ENCODE results near the gene DOK3. TPM values are rescaled to one million over a fixed set of nuclear protein-coding genes. Genes with fewer than 3 reads are reported as not detected.
A peak's percentile ranks its signal among the peaks of the same experiment; 100 is the strongest.

DOK3 gene
- total RNA-seq, 1 donor from 2014 or later = 7.2 TPM

- peak within 1 kb of the TSS; percentile 97 for H3K4me3 Mint-ChIP-seq (ENCODE audit: unreplicated experiment)
- no peak for TF ChIP-seq CTCF (IDR thresholded peaks at IDR 0.05)
- peaks cover 33% of the 10 kb centered on the region for H3K4me1 Mint-ChIP-seq (ENCODE audit: unreplicated experiment)
- peaks cover 27% of the 10 kb centered on the region for H3K36me3 Mint-ChIP-seq (ENCODE audit: unreplicated experiment)
- no peaks in the 10 kb centered on the region for H3K9me3 Mint-ChIP-seq (ENCODE audit: unreplicated experiment)
- DNase-seq (ENCODE audit: extremely low spot score, unreplicated experiment) = peak; percentile 98
- peak within 1 kb of the TSS; percentile 90 for H3K27ac Mint-ChIP-seq (ENCODE audit: unreplicated experiment)
- no peaks in the 10 kb centered on the region for H3K27me3 Mint-ChIP-seq (ENCODE audit: unreplicated experiment)
Measured at GRCh38 chr5:177516601-177517568, 7.3 kb upstream of the DOK3 start, which contains the start of gene DDX41. DDX41 (minus strand) TSS chr5:177516961; CDS start chr5:177516945, 16 bp downstream.

- no peak for DNase-seq (ENCODE audit: extremely low spot score, unreplicated experiment)
- no peak for TF ChIP-seq CTCF (IDR thresholded peaks at IDR 0.05)
- Mint-ChIP-seq H3K4me1 (ENCODE audit: unreplicated experiment) (peaks cover 32% of the 10 kb centered on the region), H3K9me3 (ENCODE audit: unreplicated experiment) (no peaks in the 10 kb centered on the region), H3K4me3 (ENCODE audit: unreplicated experiment) (peak overlapping the region; percentile 97), H3K27me3 (ENCODE audit: unreplicated experiment) (no peaks in the 10 kb centered on the region), H3K27ac (ENCODE audit: unreplicated experiment) (no peak overlapping the region), H3K36me3 (ENCODE audit: unreplicated experiment) (peaks cover 25% of the 10 kb centered on the region)
Measured at GRCh38 chr5:177515580-177515979, 6.0 kb upstream of the DOK3 start.

- DNase-seq (ENCODE audit: extremely low spot score, unreplicated experiment) = no peak
- TF ChIP-seq CTCF (IDR thresholded peaks at IDR 0.05) = no peak
- H3K4me1 Mint-ChIP-seq (ENCODE audit: unreplicated experiment) = peaks cover 25% of the 10 kb centered on the region
- no peak overlapping the region for H3K4me3 Mint-ChIP-seq (ENCODE audit: unreplicated experiment)
- no peak overlapping the region for H3K27ac Mint-ChIP-seq (ENCODE audit: unreplicated experiment)
- H3K36me3 Mint-ChIP-seq (ENCODE audit: unreplicated experiment) = peaks cover 20% of the 10 kb centered on the region
- H3K9me3 Mint-ChIP-seq (ENCODE audit: unreplicated experiment) = no peaks in the 10 kb centered on the region
- H3K27me3 Mint-ChIP-seq (ENCODE audit: unreplicated experiment) = no peaks in the 10 kb centered on the region
Measured at GRCh38 chr5:177514541-177514940, 4.9 kb upstream of the DOK3 start.

GRCh38 chr5:177513500-177513899 is 3.9 kb upstream of the DOK3 start:
- Mint-ChIP-seq H3K27me3 (ENCODE audit: unreplicated experiment) (no peaks in the 10 kb centered on the region), H3K4me3 (ENCODE audit: unreplicated experiment) (no peak overlapping the region), H3K36me3 (ENCODE audit: unreplicated experiment) (peaks cover 20% of the 10 kb centered on the region), H3K4me1 (ENCODE audit: unreplicated experiment) (peaks cover 21% of the 10 kb centered on the region), H3K9me3 (ENCODE audit: unreplicated experiment) (no peaks in the 10 kb centered on the region), H3K27ac (ENCODE audit: unreplicated experiment) (no peak overlapping the region)
- DNase-seq (ENCODE audit: extremely low spot score, unreplicated experiment) = no peak
- no peak for TF ChIP-seq CTCF (IDR thresholded peaks at IDR 0.05)

GRCh38 chr5:177512736-177513380 is 3.2 kb upstream of the DOK3 start:
- no peak for DNase-seq (ENCODE audit: extremely low spot score, unreplicated experiment)
- Mint-ChIP-seq H3K4me1 (ENCODE audit: unreplicated experiment) (peaks cover 22% of the 10 kb centered on the region), H3K27ac (ENCODE audit: unreplicated experiment) (no peak overlapping the region), H3K9me3 (ENCODE audit: unreplicated experiment) (no peaks in the 10 kb centered on the region), H3K4me3 (ENCODE audit: unreplicated experiment) (no peak overlapping the region), H3K27me3 (ENCODE audit: unreplicated experiment) (no peaks in the 10 kb centered on the region), H3K36me3 (ENCODE audit: unreplicated experiment) (peaks cover 20% of the 10 kb centered on the region)
- TF ChIP-seq CTCF (IDR thresholded peaks at IDR 0.05) = no peak
